HG03342 (cell line): ENCODE results near the gene SCAMP1.

Experiments used
- ATAC-seq: cut with Tn5 transposase; IDR thresholded peaks from one replicate; pipeline ENCODE4 v1.9.1; 2021; ENCODE audit warnings: mild to moderate bottlenecking, moderate library complexity; ENCODE audit not compliant: unreplicated experiment

The SCAMP1 gene

DNA sequence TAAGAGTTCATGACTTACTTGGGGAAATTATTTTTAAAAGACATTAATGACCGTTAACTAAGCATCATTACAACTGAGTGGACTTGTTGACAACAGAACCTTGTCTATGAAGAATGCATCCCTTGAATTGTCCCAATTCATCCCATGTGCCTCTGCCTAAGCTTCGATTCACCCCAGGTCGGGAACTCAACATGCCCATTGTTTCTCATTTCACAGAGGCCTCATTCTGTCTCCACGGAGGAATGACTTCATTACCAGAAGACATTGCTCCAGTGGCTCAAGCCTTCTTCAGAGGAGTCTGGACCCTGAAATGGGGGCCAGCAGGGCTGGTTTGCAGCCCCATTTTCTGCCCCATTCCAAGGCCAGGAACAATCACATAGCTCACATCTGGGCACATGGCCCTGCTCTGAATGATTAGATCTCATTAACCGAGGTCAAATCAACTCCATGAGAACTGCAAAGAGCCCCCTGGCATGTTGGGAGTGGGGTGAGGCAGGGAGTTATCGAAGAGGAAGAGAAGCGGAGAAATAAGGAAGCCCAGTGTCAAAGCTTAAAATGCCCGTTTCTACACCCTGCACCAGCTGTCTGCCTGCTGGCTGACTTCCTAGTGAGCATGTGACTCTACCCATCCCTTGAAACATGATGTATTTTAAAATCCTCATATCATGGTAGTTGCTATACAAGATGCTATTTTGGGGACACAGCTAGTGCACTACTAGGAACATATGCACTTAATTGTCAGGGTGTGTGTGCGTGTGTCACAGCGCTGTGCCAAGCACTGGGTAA is 150.9 kb downstream of the SCAMP1 start:
- ATAC-seq: no peak

DNA sequence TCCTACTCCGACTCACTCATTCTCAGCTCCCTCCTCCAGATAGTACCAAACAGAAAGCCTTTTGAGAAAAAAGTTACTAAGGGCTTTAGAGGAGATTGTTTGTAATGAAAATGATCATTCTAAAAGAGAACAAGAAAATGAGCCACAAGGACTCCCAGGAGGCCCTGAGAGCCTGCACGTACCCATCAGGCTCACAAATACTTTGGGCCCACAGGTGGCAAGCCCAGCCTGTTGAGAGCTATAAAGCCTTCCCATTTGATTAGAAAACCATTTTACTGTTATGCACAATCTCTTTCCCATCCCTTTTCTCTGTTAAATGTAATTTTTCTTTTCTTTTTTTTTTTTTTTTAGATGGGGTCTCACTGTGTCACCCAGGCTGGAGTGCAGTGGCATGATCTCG is 152.0 kb downstream of the SCAMP1 start:
- ATAC-seq: no peak

DNA sequence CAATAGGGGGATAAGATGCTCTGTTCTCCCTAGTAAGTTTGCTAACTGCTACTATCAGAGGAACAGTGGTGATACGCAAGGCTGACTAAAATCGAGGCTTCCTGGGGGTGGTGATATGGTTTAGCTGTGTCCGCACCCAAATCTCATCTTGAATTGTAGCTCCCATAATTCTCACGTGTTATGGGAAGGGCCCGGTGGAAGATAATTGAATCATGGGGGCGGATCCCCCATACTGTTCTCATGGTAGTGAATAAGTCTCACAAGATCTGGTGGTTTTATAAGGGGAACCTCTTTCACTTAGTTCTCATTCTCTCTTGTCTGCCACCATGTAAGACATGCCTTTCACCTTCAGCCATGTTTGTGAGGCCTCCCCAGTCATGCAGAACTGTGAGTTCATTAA is 153.0 kb downstream of the SCAMP1 start:
- no peak for ATAC-seq

DNA sequence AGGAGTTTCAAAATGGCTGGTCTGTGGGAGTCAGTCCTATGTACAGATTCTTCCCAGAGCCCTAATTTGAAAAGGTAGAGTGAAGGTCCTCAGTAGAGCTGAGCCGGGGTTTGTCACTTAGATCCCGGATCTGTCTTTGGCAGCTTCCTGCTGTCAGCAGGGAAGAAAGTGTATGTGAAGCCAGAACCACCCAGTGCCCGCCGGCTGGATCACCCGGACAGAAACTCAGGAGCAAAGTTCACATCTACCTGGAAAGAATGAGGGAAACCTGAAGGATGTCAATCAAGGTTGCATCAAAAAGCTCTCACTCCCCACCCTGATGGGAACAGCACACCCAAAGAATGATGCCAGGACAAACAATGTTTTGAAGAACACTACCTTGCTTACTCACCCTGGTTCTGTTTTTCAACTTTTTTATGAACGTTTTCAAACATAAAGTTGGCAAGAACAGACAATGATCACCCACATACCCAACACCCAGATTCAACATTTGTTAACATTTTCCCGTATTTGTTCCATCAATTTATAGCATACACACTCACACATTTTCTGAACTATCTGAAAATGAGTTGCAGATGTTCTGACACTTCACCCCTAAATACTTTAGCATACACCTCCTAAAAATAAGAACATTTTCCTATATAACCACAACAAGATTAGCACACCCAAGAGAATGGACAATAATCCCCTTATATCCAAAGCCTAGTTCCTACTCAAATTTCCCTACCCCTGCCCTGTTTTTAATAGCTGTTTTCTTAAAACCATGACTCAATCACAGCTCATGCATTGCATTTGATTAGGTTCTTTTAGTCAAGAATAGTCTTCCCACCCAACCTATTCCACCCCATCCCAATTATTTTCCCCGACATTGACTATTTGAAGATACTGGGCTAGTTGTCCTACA is 154.3 kb downstream of the SCAMP1 start:
- no peak for ATAC-seq

DNA sequence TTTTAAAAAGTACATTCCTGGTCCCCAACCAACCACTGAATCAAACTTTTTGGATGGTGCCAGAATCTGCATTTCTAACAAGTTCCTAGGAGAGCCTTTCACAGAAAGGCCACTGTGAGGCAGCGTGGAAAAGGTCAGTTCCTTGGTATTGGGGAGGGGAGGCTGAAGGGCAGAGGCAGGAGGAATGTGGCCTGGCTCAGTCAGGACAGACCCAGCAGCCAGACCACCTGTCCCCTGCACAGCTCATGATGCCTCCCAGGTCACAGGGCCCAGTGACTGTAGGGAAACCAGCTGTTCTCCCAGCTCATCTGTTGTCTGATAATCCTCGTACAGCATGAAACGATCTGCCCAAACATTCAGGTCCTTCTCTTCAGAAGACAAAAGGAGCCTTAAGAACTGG is 155.3 kb downstream of the SCAMP1 start:
- no peak for ATAC-seq

DNA sequence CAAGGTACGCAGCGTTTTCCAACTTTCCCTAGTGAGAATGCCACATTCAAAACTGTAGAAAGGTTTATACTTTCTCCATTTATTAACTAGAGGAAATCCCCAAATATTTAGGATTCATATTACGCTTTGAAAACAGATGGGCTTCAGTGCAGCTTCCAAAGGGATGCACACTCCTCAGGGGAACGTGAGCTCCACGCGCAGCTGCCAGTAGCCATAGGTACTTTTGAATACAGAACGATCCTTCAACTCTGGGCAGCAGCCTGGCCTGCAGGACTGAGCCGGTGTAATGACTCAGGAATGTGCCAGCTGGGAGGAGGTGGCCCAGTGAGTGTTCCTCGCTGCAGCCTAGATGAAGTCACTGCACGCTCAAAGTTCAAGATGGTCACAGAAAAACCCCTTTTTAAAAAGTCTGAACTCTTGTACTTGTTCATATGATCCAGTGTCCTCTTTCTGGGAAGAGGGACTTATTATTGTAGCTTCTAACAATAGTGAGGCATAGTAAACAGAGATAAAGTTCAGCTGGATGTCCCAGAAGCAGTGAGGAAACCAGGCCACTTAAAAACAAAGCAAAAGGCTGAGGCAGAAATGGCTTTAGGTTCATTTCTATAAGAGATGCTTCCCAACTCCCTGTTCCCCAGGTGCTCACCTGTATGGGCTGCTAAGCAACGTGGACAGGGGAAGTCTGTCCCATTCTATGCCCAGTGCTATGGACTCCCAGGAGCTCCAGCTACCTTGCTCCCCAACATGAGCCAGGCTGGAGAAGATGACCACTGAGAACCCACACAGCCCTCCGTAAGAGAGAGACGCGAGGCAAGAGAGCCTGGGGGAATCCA is 158.2 kb downstream of the SCAMP1 start:
- ATAC-seq: no peak

DNA sequence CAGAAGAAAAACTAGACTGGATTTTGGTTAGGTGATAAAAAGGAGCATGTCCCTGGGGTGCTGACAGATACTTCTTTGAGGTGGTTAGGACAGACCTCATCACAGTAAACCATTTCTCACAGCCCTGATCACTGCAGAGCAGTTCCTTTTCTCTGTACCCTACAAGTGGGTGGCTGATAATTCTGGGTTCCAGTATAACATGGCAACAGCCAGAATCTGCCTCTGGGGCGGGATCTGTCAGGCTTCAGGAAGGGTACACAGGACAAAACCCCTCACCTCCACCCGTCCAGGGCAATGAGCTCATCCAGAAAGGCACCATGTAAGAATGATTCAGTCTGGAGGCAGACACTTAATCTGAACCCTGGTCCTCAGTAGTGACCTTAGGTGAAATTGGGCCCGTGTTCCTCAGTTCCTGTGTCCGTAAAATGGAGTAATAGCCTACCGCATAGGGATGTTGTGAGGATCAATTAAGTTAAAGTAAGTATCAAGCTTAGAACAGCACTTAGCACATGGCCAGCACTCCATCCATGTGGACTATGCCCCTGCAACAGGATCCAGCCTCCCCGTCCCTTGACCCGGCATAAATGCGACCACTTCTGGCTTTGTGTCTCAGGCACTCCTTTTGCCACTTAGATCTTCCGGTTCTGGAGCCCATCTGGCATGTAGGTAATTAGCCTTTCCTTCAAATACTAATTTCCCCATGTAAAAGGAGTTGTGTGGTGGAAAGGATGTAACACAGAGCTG is 159.0 kb downstream of the SCAMP1 start:
- ATAC-seq: no peak

DNA sequence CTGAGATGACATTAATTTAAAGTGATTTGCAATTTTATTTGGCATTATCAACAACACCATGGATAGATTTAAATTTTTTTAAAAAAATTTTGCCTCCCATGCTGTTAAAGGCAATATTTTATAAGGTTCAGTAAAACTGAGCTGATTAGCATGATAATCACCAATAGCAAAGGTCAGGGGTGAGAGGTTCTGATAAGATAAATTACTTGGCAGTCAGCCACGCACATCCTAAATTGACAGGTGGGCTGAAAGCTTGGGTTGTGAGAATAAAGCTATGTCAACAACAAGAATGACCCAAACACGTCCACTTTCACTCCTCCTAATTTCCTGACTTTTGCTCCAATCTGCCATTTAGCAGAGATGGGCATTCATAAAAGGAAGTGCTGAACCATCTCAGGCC is 161.0 kb downstream of the SCAMP1 start:
- no peak for ATAC-seq

DNA sequence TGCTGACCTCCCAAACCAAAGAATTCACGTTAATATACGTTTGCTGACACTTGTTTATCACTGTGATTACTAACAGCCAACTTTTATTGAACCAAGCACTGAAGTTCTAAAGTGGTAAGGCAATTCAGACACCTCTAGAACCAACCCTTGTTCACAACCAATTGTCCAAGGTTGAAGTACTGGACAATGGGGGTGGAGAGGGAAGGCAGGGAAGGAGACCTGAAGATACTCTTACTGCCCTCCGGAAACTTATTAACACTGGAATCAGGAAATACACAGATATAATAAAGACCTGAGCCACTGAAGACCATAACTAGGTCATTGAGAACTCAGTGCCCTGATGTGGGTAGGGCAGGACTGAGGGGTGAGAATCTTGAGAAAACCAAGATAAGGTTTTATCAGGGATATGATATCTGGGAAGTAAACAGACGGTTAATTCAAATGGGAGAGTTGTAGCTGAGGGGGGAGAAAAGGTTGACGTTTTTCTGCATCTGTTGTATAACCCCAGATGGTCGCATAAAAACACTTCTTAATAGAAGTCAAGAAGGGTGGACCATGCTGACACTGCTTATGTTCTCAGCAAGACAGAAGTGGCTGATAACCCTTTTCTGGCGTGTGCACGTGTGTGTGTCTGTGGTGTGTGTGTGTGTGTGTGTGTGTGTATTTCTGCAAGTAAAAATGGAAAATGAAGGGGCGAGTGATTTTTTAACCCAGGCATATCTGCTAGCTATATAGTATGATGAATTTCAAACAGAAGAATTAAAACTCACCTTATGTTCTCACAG is 162.3 kb downstream of the SCAMP1 start:
- no peak for ATAC-seq

DNA sequence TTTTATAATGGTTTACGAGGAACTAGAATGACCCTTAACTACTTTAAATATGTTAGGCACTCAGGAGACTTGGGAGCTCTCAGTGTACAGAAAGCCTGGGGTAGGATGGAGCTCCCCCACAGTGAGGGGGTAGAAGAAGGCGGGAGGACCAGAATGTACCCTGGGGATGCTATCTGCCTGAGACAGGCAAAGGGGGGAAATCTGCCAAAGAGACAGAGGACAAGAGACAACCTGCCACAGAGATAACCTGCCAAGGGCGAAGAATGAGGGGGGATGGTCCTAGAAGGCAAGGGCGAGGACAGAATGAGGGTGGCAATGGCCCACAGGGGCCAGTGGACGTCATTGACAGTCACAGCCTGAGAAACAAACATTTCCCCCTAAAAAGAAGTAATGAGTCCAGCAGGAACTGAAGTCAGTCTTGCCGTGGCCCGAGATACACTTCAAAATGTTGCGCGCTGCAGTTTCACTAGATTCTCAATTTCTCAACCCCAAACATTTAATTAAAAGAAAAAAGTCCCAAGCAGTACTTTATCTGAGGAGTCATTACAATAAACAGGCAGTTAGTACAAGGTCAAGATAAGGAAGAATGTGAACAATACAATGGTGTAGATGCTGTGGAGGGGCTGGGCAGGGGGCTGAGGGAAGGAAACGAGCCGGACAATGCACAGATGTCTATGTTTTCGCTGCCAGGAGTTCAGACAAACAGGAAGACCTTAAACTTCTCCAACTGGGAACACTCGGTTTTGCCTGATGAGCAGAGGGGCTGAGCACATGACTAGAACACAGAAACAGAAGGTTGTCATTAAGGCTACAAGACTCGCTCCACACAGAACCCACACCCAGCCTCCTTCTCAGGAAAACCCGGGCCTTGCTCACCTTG is 163.1 kb downstream of the SCAMP1 start:
- ATAC-seq: no peak

DNA sequence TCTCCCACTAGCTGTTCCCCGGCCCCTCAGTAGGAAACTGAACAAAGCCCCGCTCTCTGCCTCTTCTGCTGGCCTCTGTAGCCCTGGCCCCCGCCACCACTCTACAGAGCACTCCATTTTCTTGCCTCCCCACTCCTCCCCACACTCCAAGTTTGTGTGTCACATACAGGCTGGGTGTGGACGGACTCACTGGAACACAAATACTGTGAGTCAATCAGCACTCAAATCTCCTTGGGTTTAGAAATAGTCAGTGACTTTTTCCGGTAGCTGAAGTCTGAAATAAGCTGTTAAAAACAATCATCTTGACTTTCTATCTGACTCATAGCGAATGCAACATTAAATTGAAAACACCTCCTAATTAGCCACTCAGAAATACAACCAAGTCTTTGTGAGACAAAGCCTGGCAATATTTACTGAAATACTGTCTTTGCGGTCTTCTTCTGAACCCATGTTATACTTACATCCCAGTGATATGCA is 165.7 kb downstream of the SCAMP1 start:
- ATAC-seq: no peak

DNA sequence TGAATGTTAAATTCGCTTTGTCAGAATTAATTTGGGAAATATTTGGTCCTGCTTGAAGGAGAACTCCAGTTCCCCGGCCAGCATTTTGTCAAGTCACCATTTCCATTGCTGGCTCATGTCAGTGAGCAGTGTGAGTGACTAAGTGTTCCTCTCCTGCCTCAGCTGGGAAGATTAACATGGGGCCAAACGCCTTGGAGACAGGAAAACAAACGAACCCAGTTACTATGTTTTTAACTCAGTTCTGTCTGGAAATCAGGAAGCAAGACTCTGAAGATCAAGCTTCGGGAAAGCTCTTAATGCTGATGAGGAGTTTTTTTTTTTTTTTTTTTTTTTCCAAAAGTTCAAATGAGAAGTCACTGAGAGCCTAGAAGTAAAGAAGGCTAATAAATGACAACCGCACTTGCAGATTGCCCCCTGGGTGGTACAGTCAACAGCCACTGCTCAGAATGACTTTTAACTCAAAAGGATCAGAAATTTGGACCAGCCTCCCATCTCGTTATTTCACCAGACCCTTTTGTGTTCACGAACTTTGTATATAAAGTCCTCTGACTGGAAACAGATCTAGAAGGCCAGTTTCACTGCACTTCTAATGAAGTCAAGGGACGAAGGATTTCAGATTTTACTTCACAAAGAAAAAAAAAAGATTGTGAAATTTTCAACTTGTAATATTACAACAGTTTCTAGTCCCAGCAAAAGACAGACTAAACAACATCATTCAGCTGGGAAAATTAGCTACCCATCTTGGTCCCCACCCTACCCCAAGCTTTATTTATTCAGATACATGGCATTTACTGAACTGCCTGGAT is 166.8 kb downstream of the SCAMP1 start:
- no peak for ATAC-seq

DNA sequence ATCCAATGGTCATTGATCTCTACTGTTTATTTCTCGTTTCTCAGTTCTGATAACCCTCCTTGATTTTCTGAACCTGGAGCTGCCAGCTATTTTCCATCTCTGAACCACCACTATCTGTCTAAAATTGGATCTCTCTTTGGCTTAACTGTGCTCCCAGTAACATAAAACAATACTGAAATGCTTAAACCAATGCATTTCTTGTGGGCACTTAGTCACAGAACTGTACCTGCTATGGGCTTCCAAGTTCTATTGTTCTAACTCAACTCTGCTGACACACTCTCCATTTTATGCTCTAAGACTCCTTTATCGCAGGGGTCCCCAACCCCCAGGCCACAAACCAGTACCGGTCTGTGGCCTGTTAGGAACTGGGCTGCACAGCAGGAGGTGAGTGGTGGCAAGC is 167.5 kb downstream of the SCAMP1 start:
- no peak for ATAC-seq
